ENCODE measurements around the gene FXYD7. TPM values are rescaled to one million over a fixed set of nuclear protein-coding genes. Genes with fewer than 3 reads are reported as not detected.
A peak's percentile ranks its signal among the peaks of the same experiment; 100 is the strongest.

The FXYD7 gene
- total and polyA plus RNA-seq, 12 donors: 0.10 to 0.37 (median 0.29) TPM; not detected in 8

GRCh38 chr19:35119578-35120155 lies 23.4 kb upstream of the FXYD7 start:
- Histone ChIP-seq H3K27me3 (no peaks in the 10 kb centered on the region), H3K4me1 (peaks cover 9 to 43% (median 20%) of the 10 kb centered on the region in 9 donors), H3K4me3 (no peak overlapping the region), H3K36me3 (no peaks in the 10 kb centered on the region), H3K27ac (peak overlapping the region in 5 of 10 donors; percentile 9 to 44 (median 30)), H3K9me3 (no peaks in the 10 kb centered on the region)
- no peak for TF ChIP-seq CTCF (IDR thresholded peaks at IDR 0.05)
- intact Hi-C loops (cut with DNase I): no loop called here
- ATAC-seq (no peak), DNase-seq (no peak)
- WGBS, 2 donors: 85 to 92% methylated on average over 9 of the region's 9 CpGs

- Histone ChIP-seq H3K27me3 (no peaks in the 10 kb centered on the region), H3K4me1 (peaks cover 5 to 46% (median 22%) of the 10 kb centered on the region in 9 donors), H3K36me3 (no peaks in the 10 kb centered on the region), H3K27ac (peak overlapping the region in 3 of 10 donors; percentile 25 to 44 (median 30)), H3K4me3 (no peak overlapping the region), H3K9me3 (no peaks in the 10 kb centered on the region)
- 66 to 76% methylated on average over 7 of the region's 7 CpGs for WGBS, 2 donors
- DNase-seq (no peak), ATAC-seq (no peak)
- intact Hi-C loops (cut with DNase I): no loop called here
- TF ChIP-seq CTCF (IDR thresholded peaks at IDR 0.05): no peak
Measured at GRCh38 chr19:35120492-35120891, 22.6 kb upstream of the FXYD7 start.

GRCh38 chr19:35120898-35121297 lies 22.2 kb upstream of the FXYD7 start:
- intact Hi-C loops (cut with DNase I): no loop called here
- WGBS, 2 donors: 75 to 78% methylated on average over 7 of the region's 7 CpGs
- peaks cover 5 to 46% (median 25%) of the 10 kb centered on the region in 9 donors for H3K4me1 ChIP-seq
- H3K27me3 ChIP-seq: no peaks in the 10 kb centered on the region
- DNase-seq (no peak), ATAC-seq (no peak)
- no peak overlapping the region for H3K4me3 ChIP-seq
- H3K36me3 ChIP-seq: no peaks in the 10 kb centered on the region
- no peaks in the 10 kb centered on the region for H3K9me3 ChIP-seq
- no peak for TF ChIP-seq CTCF (IDR thresholded peaks at IDR 0.05)
- H3K27ac ChIP-seq: peak overlapping the region in 3 of 10 donors; percentile 12 to 44 (median 25)

- H3K4me3 ChIP-seq: peak overlapping the region in 1 of 10 donors; percentile 63
- 81 to 86% methylated on average over 19 of the region's 19 CpGs for whole genome bisulfite sequencing, 2 donors
- intact Hi-C loops (cut with DNase I): no loop called here
- no peaks in the 10 kb centered on the region for H3K27me3 ChIP-seq
- H3K9me3 ChIP-seq: no peaks in the 10 kb centered on the region
- H3K4me1 ChIP-seq: peaks cover 5 to 46% (median 32%) of the 10 kb centered on the region in 9 donors
- no peaks in the 10 kb centered on the region for H3K36me3 ChIP-seq
- no peak for TF ChIP-seq CTCF (IDR thresholded peaks at IDR 0.05)
- peak overlapping the region; percentile 61 to 96 (median 90) for H3K27ac ChIP-seq
- no peak for DNase-seq
- ATAC-seq: no peak
Measured at GRCh38 chr19:35122687-35123551, 20.1 kb upstream of the FXYD7 start.
